ENCODE results near the gene TMEM40. TPM values are rescaled to one million over a fixed set of nuclear protein-coding genes. Genes with fewer than 3 reads are reported as not detected.

TMEM40 gene
- total RNA-seq, 1 donor from 2014 or later = not detected

- H3K27me3 Mint-ChIP-seq = peaks cover 6% of the 10 kb centered on the region
- no peaks in the 10 kb centered on the region for H3K9me3 Mint-ChIP-seq (ENCODE audit: low read depth)
- no peak for DNase-seq (ENCODE audit: low spot score, unreplicated experiment)
- H3K4me1 Mint-ChIP-seq (ENCODE audit: low read depth) = no peaks in the 10 kb centered on the region
- H3K27ac Mint-ChIP-seq = no peak overlapping the region
- H3K36me3 Mint-ChIP-seq (ENCODE audit: insufficient read depth) = no peaks in the 10 kb centered on the region
- TF ChIP-seq CTCF (IDR thresholded peaks at IDR 0.05; ENCODE audit: unreplicated experiment) = no peak
- no peak overlapping the region for H3K4me3 Mint-ChIP-seq (ENCODE audit: low read depth)
Observed at GRCh38 chr3:12774619-12775018, 15.6 kb upstream of the TMEM40 start.

- Mint-ChIP-seq H3K4me1 (ENCODE audit: low read depth) (no peaks in the 10 kb centered on the region), H3K9me3 (ENCODE audit: low read depth) (no peaks in the 10 kb centered on the region), H3K27ac (no peak overlapping the region), H3K36me3 (ENCODE audit: insufficient read depth) (no peaks in the 10 kb centered on the region), H3K4me3 (ENCODE audit: low read depth) (no peak overlapping the region), H3K27me3 (peaks cover 6% of the 10 kb centered on the region)
- TF ChIP-seq CTCF (IDR thresholded peaks at IDR 0.05; ENCODE audit: unreplicated experiment) = no peak
- no peak for DNase-seq (ENCODE audit: low spot score, unreplicated experiment)
Observed at GRCh38 chr3:12773710-12774086, 14.6 kb upstream of the TMEM40 start.

- H3K4me3 Mint-ChIP-seq (ENCODE audit: low read depth) = no peak overlapping the region
- H3K27me3 Mint-ChIP-seq = peaks cover 6% of the 10 kb centered on the region
- no peaks in the 10 kb centered on the region for H3K9me3 Mint-ChIP-seq (ENCODE audit: low read depth)
- no peak for TF ChIP-seq CTCF (IDR thresholded peaks at IDR 0.05; ENCODE audit: unreplicated experiment)
- no peaks in the 10 kb centered on the region for H3K4me1 Mint-ChIP-seq (ENCODE audit: low read depth)
- H3K36me3 Mint-ChIP-seq (ENCODE audit: insufficient read depth) = no peaks in the 10 kb centered on the region
- no peak for DNase-seq (ENCODE audit: low spot score, unreplicated experiment)
- no peak overlapping the region for H3K27ac Mint-ChIP-seq
Observed at GRCh38 chr3:12773030-12773709, 14.1 kb upstream of the TMEM40 start.

GRCh38 chr3:12772462-12772861 lies 13.4 kb upstream of the TMEM40 start:
- no peak for TF ChIP-seq CTCF (IDR thresholded peaks at IDR 0.05; ENCODE audit: unreplicated experiment)
- no peak for DNase-seq (ENCODE audit: low spot score, unreplicated experiment)
- H3K27me3 Mint-ChIP-seq = peaks cover 11% of the 10 kb centered on the region
- H3K36me3 Mint-ChIP-seq (ENCODE audit: insufficient read depth) = no peaks in the 10 kb centered on the region
- H3K4me1 Mint-ChIP-seq (ENCODE audit: low read depth) = no peaks in the 10 kb centered on the region
- no peak overlapping the region for H3K27ac Mint-ChIP-seq
- H3K9me3 Mint-ChIP-seq (ENCODE audit: low read depth) = no peaks in the 10 kb centered on the region
- H3K4me3 Mint-ChIP-seq (ENCODE audit: low read depth) = no peak overlapping the region

- Mint-ChIP-seq H3K27ac (no peak overlapping the region), H3K9me3 (ENCODE audit: low read depth) (no peaks in the 10 kb centered on the region), H3K27me3 (peaks cover 11% of the 10 kb centered on the region), H3K4me1 (ENCODE audit: low read depth) (no peaks in the 10 kb centered on the region), H3K36me3 (ENCODE audit: insufficient read depth) (no peaks in the 10 kb centered on the region), H3K4me3 (ENCODE audit: low read depth) (no peak overlapping the region)
- no peak for DNase-seq (ENCODE audit: low spot score, unreplicated experiment)
- no peak for TF ChIP-seq CTCF (IDR thresholded peaks at IDR 0.05; ENCODE audit: unreplicated experiment)
Observed at GRCh38 chr3:12771236-12771635, 12.2 kb upstream of the TMEM40 start.
